SH-SY5Y (cell line): ENCODE data around the gene RBM33.

ENCODE experiments used
- GATA2 ChIP-seq: IDR thresholded peaks from 2 replicates; pipeline ENCODE4 v1.6.1; 2011; ENCODE audit warnings: mild to moderate bottlenecking, low read depth, low read length
- GATA3 ChIP-seq: IDR thresholded peaks from 2 replicates; pipeline ENCODE4 v1.6.1; 2011; ENCODE audit warnings: low read depth, mild to moderate bottlenecking, low read length, moderate library complexity

DNA sequence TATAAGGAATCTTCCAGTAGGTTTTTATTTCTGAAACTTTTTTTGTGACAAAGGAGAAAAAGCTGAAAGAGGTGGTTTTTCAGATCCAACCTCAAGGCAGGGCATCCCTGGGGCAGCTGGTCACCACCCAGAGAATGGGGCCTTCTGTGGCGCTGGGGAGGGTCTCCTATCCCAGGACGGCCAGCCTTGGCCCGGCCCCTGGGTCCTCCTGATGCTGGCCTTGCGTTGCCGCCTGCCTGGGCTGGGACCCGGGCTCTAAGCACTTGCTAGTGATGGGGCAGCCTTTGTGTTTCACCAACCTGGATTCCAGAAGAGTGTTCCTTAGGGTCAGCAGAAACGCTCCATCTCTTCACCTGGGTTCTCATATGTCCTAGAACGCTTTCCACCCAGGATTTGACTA lies 151.5 kb downstream of the RBM33 start:
- TF ChIP-seq GATA2, result no peak
- no peak for TF ChIP-seq GATA3
